Esophagus squamous epithelium (tissue), 5 donors: ENCODE data around the gene CFAP20DC. TPM values are rescaled to one million over a fixed set of nuclear protein-coding genes. Genes with fewer than 3 reads are reported as not detected.
"Not testable (repeated sequence)": the region's sequence is repeated elsewhere in the genome, so short reads cannot be mapped to it uniquely, and the experiment has no call there.

Experiments used
- DNase-seq: peaks from one replicate; lab custom pipeline; 2025; lab: John Stamatoyannopoulos, UW
- H3K27ac ChIP-seq, 4 donors: fragments of 200-600 bp; sonication (generic); one replicate each; pipeline ENCODE4 v1.5.1; 2016 to 2019; ENCODE audit warnings: mild to moderate bottlenecking in 1 of 4
- H3K27me3 ChIP-seq, 4 donors: fragments of 200-600 bp; sonication (generic); 1 replicate in 3 of 4; 2 replicates in 1 of 4; pipeline versions ENCODE4 v1.5.1 to v1.6.0; 2017 to 2021; ENCODE audit warnings: antibody characterized with exemption in 1 of 4
- H3K36me3 ChIP-seq, 3 donors: fragments of 200-600 bp; sonication (generic); one replicate each; pipeline ENCODE4 v1.5.1; 2016 to 2019
- H3K4me1 ChIP-seq, 3 donors: fragments of 200-600 bp; sonication (generic); one replicate each; pipeline ENCODE4 v1.5.1; 2017 to 2019
- H3K4me3 ChIP-seq, 4 donors: fragments of 200-600 bp; sonication (generic); 1 replicate in 3 of 4; 2 replicates in 1 of 4; pipeline ENCODE4 v1.5.1; 2016 to 2019; ENCODE audit warnings: mild to moderate bottlenecking in 2 of 4, moderate library complexity in 1 of 4
- H3K9me3 ChIP-seq, 3 donors: fragments of 200-600 bp; sonication (generic); one replicate each; pipeline ENCODE4 v1.5.1; 2016 to 2019
- CTCF ChIP-seq, 6 experiments: fragments of 450-650 bp in 4 of 6; fragments of 200-600 bp in 2 of 6; sonication (generic) in 2 of 6; IDR thresholded peaks; one replicate each; pipeline ENCODE4 v1.5.1; 2016 to 2019; ENCODE audit warnings: antibody characterized with exemption in 6 of 6, mild to moderate bottlenecking in 4 of 6, moderate library complexity in 4 of 6
- POLR2A ChIP-seq, 4 donors: fragments of 450-650 bp; IDR thresholded peaks; one replicate each; pipeline ENCODE4 v1.6.1; 2017; ENCODE audit warnings: antibody characterized with exemption in 4 of 4, mild to moderate bottlenecking in 4 of 4, moderate library complexity in 3 of 4
- WGBS, 2 donors: methylation state at CpG; one replicate each; pipeline ENCODE4 v1.1.5; 2018; 5-methylcytosine and 5-hydroxymethylcytosine counted together
- intact Hi-C: fragments of 100-400 bp; cut with DNase I; formaldehyde crosslinking; loops from one replicate; pipeline ENCODE4 v1.15.0; 2022
- total RNA-seq, 4 donors: library from RNA; depleted of rRNA; stranded (reverse); fragments of >200 nt; gene quantifications; one replicate each; pipeline ENCODE4 v1.1.0, GENCODE V29; 2016
- donor health status: DM: yes; HTN: yes; CAD: no.

The CFAP20DC gene
- total RNA-seq, 4 donors from 2014 or later, result 9.8 to 15.5 (median 10.8) TPM

- no peak overlapping the region for H3K4me3 ChIP-seq
- H3K4me1 ChIP-seq, result peaks cover 0 to 3% (median 0%) of the 10 kb centered on the region in 3 donors
- H3K27ac ChIP-seq, result no peak overlapping the region
- H3K36me3 ChIP-seq, result no peaks in the 10 kb centered on the region
- no peaks in the 10 kb centered on the region for H3K9me3 ChIP-seq
- intact Hi-C loops, result no loop called here
- DNase-seq, result no peak
- no peak for TF ChIP-seq CTCF (IDR thresholded peaks at IDR 0.05)
- no peak for TF ChIP-seq POLR2A (IDR thresholded peaks at IDR 0.05)
- WGBS, 2 donors, result 58% methylated on average over 4 of the region's 4 CpGs
- H3K27me3 ChIP-seq, result no peaks in the 10 kb centered on the region
These were observed 327.3 kb downstream of the CFAP20DC start for GRCh38 chr3:58722561-58722960.

- Histone ChIP-seq H3K27me3 (no peaks in the 10 kb centered on the region), H3K9me3 (no peaks in the 10 kb centered on the region), H3K36me3 (no peaks in the 10 kb centered on the region), H3K4me3 (no peak overlapping the region), H3K4me1 (peaks cover 0 to 3% (median 0%) of the 10 kb centered on the region in 3 donors), H3K27ac (no peak overlapping the region)
- intact Hi-C loops, result no loop called here
- no peak for DNase-seq
- TF ChIP-seq CTCF (IDR thresholded peaks at IDR 0.05) (no peak), POLR2A (IDR thresholded peaks at IDR 0.05) (no peak)
- 51 to 59% methylated on average over 3 of the region's 3 CpGs for WGBS, 2 donors
These were observed 329.3 kb downstream of the CFAP20DC start for GRCh38 chr3:58720526-58720925.

- Histone ChIP-seq H3K9me3 (no peaks in the 10 kb centered on the region), H3K27ac (no peak overlapping the region), H3K4me1 (peaks cover 0 to 3% (median 0%) of the 10 kb centered on the region in 3 donors), H3K4me3 (no peak overlapping the region), H3K27me3 (no peaks in the 10 kb centered on the region), H3K36me3 (no peaks in the 10 kb centered on the region)
- TF ChIP-seq POLR2A (IDR thresholded peaks at IDR 0.05), result no peak
- TF ChIP-seq CTCF (IDR thresholded peaks at IDR 0.05), result no peak
- 54 to 74% methylated on average over 2 of the region's 2 CpGs for WGBS, 2 donors
- intact Hi-C loops, result no loop called here
- DNase-seq, result no peak
These were observed 330.1 kb downstream of the CFAP20DC start for GRCh38 chr3:58719684-58720083.

- DNase-seq, result no peak
- H3K27ac ChIP-seq, result no peak overlapping the region
- TF ChIP-seq CTCF (IDR thresholded peaks at IDR 0.05) (no peak), POLR2A (IDR thresholded peaks at IDR 0.05) (no peak)
- intact Hi-C loops, result no loop called here
- H3K9me3 ChIP-seq, result no peaks in the 10 kb centered on the region
- 79% methylated on average over 2 to 3 of the region's 3 CpGs for WGBS, 2 donors
- no peaks in the 10 kb centered on the region for H3K36me3 ChIP-seq
- no peak overlapping the region for H3K4me3 ChIP-seq
- no peaks in the 10 kb centered on the region for H3K27me3 ChIP-seq
- H3K4me1 ChIP-seq, result no peaks in the 10 kb centered on the region
These were observed 336.0 kb downstream of the CFAP20DC start for GRCh38 chr3:58713715-58714401.

GRCh38 chr3:58711871-58712270, 338.0 kb downstream of the CFAP20DC start:
- TF ChIP-seq POLR2A (IDR thresholded peaks at IDR 0.05) (no peak), CTCF (IDR thresholded peaks at IDR 0.05) (no peak)
- intact Hi-C loops, result no loop called here
- no peak for DNase-seq
- H3K36me3 ChIP-seq, result no peaks in the 10 kb centered on the region
- H3K4me1 ChIP-seq, result no peaks in the 10 kb centered on the region
- H3K9me3 ChIP-seq, result no peaks in the 10 kb centered on the region
- no peaks in the 10 kb centered on the region for H3K27me3 ChIP-seq
- 71 to 80% methylated on average over 7 to 8 of the region's 8 CpGs for WGBS, 2 donors
- no peak overlapping the region for H3K27ac ChIP-seq
- H3K4me3 ChIP-seq, result no peak overlapping the region

GRCh38 chr3:58708983-58709382, 340.8 kb downstream of the CFAP20DC start:
- 75 to 97% methylated on average over 3 of the region's 3 CpGs for WGBS, 2 donors
- H3K4me1 ChIP-seq, H3K9me3 ChIP-seq, H3K36me3 ChIP-seq, intact Hi-C loops, DNase-seq, H3K27ac ChIP-seq, H3K27me3 ChIP-seq, H3K4me3 ChIP-seq: not testable (repeated sequence)
